Measurements from ENCODE around the gene ANP32B.

DNA sequence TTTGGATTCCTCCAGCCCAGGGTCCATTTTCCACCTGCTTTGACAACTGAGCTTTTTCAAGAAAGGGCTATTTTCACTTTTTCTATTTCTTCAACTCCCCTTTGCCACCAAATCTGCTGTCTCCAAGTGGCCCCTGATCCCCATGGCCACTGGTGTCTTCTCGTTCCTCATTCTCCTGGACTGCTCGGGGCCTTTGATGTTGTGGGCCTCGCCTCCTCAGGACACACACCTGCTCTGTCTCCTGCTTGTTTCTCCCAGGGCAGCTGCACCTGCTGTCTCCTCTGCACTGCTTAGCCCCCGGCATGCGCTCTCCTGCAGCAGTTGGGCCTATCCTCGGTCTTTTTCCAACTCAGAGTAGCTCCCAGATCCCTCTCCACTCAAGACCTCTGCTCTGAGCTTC, 57.1 kb downstream of the ANP32B start:
- no peak for TF ChIP-seq CTCF (IDR thresholded peaks at IDR 0.05)
- TF ChIP-seq SMC3 (IDR thresholded peaks at IDR 0.05) = no peak
- TF ChIP-seq JUNB (IDR thresholded peaks at IDR 0.05) = no peak
- TF ChIP-seq POLR2A (IDR thresholded peaks at IDR 0.05; ENCODE audit: low read length) = no peak
- TF ChIP-seq NR3C1 (IDR thresholded peaks at IDR 0.05) = no peak
- no peak for TF ChIP-seq RAD21 (conservative IDR thresholded peaks at IDR 0.05 in 1 of 2, IDR thresholded peaks at IDR 0.05 in 1 of 2)
- TF ChIP-seq PBX3 (IDR thresholded peaks at IDR 0.05) = no peak
- no peak for TF ChIP-seq TFCP2L1 (CRISPR knock-in tag; IDR thresholded peaks at IDR 0.05)
- no peak for TF ChIP-seq MAFK (IDR thresholded peaks at IDR 0.05; ENCODE audit: partially characterized antibody)
